Ishikawa (cell line): Measurements from ENCODE around the gene SLCO4A1.

Experiments used
- CEBPB ChIP-seq: IDR thresholded peaks from 2 replicates; pipeline ENCODE4 v1.6.1; 2012
- CREB1 ChIP-seq: IDR thresholded peaks from 2 replicates; pipeline ENCODE4 v1.6.1; 2012; ENCODE audit warnings: low read depth
- EGR1 ChIP-seq: IDR thresholded peaks from 2 replicates; pipeline ENCODE4 v1.6.1; 2012
- EP300 ChIP-seq: IDR thresholded peaks from 2 replicates; pipeline ENCODE4 v1.6.1; 2012; ENCODE audit warnings: borderline replicate concordance
- FOXM1 ChIP-seq: IDR thresholded peaks from 2 replicates; pipeline ENCODE4 v1.6.1; 2012; ENCODE audit warnings: low read depth, borderline replicate concordance
- NFIC ChIP-seq: IDR thresholded peaks from 2 replicates; pipeline ENCODE4 v1.6.1; 2012
- RAD21 ChIP-seq: IDR thresholded peaks from 2 replicates; pipeline ENCODE4 v1.6.1; 2012; ENCODE audit warnings: low read depth
- TAF1 ChIP-seq: IDR thresholded peaks from 2 replicates; pipeline ENCODE4 v1.6.1; 2012; ENCODE audit warnings: low read depth, mild to moderate bottlenecking
- TCF12 ChIP-seq: IDR thresholded peaks from 2 replicates; pipeline ENCODE4 v1.6.1; 2012; ENCODE audit warnings: low read depth
- TEAD4 ChIP-seq: IDR thresholded peaks from 2 replicates; pipeline ENCODE4 v1.6.1; 2012
- YY1 ChIP-seq: IDR thresholded peaks from 2 replicates; pipeline ENCODE4 v1.6.1; 2012; ENCODE audit warnings: low read depth
- ZBTB7A ChIP-seq: IDR thresholded peaks from 2 replicates; pipeline ENCODE4 v1.6.1; 2012; ENCODE audit warnings: low read depth
- TF ChIP-seq, protein P1 (sequence below): IDR thresholded peaks from 2 replicates; pipeline ENCODE4 v1.6.1; 2012
- TF ChIP-seq, protein P2 (sequence below): IDR thresholded peaks from 2 replicates; pipeline ENCODE4 v1.6.1; 2012; ENCODE audit warnings: low read depth, mild to moderate bottlenecking
- TF ChIP-seq, protein P3 (sequence below): IDR thresholded peaks from 2 replicates; pipeline ENCODE4 v1.6.1; 2012

SLCO4A1 gene

DNA sequence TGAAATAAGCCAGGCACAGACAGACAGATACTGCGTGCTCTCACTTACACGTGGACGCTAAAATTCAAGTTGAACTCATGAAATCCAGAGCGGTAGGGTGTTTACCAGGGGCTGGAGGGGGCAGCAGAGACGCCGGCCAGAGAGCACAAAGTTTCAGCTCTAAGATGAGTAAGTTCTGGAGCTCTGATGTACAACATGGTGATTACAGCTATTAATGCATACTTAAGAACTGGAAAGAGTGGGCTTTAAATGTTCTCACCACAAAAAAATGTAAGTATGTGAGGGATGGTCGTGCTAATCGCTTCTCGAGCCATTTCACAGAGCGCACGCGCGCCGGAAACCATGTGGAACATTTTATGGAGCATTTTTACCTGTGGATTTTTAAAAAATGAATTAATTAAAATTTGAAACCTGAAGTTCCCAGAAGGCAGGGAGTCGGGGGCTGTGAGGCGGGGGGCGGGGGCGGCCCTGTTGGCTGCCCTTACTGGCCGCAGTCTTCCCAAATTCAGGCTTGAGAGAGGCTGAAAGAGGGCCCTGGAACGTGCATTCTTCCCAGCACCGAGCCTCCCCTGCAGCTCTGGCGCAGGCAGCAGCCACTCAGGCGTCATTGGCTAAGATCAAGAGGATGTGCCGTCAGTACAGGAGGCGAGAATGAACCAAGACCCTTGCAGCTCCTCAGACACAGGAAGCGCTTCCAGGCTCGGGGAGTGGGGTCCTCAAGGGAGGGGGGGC is 8.5 kb upstream of the SLCO4A1 start:
- TF ChIP-seq FOXM1 (no peak), EP300 (no peak), TEAD4 (no peak), EGR1 (no peak), TAF1 (no peak), ZBTB7A (no peak)
- TF ChIP-seq, protein P1, sequence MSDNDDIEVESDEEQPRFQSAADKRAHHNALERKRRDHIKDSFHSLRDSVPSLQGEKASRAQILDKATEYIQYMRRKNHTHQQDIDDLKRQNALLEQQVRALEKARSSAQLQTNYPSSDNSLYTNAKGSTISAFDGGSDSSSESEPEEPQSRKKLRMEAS, result no peak

DNA sequence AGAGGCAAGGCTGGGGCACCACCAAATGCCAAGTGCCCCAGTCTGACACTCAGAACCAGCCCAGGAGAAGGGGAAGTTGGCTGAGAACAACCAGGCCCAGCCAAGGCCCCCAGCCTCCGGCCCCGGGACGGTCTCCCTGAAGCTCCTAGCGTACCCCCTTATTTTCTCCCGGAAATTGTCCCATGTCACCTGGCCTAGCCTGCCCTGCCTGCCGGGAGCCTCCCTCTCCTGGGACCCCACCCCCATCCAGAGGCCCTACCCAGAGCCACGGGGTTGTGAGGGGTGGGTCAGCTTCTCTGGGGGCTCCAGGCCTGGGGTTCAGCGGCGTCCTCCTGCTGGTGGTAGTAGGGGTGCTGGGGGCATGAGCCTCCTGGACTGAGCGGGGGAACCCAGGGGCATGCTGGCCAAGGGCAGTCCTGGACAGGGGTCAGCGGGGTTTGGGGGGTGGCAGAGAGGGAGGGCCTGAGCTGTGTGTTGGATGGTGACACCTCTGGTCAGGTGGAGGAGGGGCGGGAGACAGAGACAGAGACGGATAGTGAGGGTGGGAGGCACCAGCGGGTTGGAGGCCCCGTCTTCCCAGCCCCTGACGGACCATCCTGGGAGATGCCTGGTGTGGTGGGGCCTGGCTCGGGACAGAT is 7.9 kb upstream of the SLCO4A1 start:
- TF ChIP-seq, protein P2, sequence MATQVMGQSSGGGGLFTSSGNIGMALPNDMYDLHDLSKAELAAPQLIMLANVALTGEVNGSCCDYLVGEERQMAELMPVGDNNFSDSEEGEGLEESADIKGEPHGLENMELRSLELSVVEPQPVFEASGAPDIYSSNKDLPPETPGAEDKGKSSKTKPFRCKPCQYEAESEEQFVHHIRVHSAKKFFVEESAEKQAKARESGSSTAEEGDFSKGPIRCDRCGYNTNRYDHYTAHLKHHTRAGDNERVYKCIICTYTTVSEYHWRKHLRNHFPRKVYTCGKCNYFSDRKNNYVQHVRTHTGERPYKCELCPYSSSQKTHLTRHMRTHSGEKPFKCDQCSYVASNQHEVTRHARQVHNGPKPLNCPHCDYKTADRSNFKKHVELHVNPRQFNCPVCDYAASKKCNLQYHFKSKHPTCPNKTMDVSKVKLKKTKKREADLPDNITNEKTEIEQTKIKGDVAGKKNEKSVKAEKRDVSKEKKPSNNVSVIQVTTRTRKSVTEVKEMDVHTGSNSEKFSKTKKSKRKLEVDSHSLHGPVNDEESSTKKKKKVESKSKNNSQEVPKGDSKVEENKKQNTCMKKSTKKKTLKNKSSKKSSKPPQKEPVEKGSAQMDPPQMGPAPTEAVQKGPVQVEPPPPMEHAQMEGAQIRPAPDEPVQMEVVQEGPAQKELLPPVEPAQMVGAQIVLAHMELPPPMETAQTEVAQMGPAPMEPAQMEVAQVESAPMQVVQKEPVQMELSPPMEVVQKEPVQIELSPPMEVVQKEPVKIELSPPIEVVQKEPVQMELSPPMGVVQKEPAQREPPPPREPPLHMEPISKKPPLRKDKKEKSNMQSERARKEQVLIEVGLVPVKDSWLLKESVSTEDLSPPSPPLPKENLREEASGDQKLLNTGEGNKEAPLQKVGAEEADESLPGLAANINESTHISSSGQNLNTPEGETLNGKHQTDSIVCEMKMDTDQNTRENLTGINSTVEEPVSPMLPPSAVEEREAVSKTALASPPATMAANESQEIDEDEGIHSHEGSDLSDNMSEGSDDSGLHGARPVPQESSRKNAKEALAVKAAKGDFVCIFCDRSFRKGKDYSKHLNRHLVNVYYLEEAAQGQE, result no peak
- TF ChIP-seq TAF1 (no peak), ZBTB7A (no peak), EP300 (no peak), EGR1 (no peak), TEAD4 (no peak), FOXM1 (no peak), TCF12 (no peak), RAD21 (no peak)
- TF ChIP-seq, protein P1, result no peak
- TF ChIP-seq, protein P3, sequence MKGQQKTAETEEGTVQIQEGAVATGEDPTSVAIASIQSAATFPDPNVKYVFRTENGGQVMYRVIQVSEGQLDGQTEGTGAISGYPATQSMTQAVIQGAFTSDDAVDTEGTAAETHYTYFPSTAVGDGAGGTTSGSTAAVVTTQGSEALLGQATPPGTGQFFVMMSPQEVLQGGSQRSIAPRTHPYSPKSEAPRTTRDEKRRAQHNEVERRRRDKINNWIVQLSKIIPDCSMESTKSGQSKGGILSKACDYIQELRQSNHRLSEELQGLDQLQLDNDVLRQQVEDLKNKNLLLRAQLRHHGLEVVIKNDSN, result no peak

DNA sequence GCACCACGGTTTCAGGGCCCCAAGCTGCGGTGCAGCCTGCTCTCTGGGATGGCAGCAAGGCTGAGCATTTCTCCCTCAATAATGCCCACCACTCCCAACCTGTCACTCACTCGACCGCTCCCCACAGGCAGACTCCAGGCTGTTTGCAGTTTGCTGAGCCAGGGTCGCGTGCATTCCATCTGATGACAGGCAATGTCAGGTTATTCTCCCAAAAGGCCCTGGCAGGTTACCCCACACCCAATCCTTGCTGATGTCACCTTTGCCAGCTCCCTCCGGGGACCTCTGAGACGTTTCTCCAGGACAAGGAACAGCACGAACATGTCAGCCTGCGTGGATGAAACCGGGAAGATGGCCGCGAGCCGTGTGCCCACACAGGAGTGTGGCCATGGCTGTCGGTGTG is 7.1 kb upstream of the SLCO4A1 start:
- TF ChIP-seq, protein P2, result no peak
- no peak for TF ChIP-seq NFIC
- no peak for TF ChIP-seq ZBTB7A
- TF ChIP-seq YY1, result no peak

DNA sequence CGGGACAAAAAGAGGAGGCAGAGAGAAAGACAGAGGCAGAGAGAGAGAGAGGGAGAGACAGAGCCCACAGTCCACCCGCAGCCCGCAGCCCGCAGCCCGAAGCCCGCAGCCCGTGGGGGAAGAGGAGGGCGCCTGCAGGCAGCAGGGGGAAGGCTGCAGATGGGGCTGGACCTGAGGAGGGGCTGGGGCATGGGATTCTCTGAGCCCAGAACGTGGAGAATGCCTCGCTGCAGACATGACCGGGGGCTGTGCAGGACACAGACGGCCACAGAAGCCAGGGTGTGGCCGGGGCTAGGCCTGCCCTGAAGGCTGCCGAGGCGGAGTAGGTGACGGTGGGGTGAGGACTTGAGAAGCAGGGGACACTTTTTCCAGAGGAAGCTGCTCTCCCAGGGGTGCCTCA is 6.5 kb upstream of the SLCO4A1 start:
- no peak for TF ChIP-seq EGR1
- no peak for TF ChIP-seq RAD21
- no peak for TF ChIP-seq ZBTB7A
- TF ChIP-seq, protein P2, result no peak
- TF ChIP-seq, protein P3, result no peak
- TF ChIP-seq TCF12, result no peak
- TF ChIP-seq TAF1, result no peak
- no peak for TF ChIP-seq TEAD4
- no peak for TF ChIP-seq FOXM1
- no peak for TF ChIP-seq CREB1

DNA sequence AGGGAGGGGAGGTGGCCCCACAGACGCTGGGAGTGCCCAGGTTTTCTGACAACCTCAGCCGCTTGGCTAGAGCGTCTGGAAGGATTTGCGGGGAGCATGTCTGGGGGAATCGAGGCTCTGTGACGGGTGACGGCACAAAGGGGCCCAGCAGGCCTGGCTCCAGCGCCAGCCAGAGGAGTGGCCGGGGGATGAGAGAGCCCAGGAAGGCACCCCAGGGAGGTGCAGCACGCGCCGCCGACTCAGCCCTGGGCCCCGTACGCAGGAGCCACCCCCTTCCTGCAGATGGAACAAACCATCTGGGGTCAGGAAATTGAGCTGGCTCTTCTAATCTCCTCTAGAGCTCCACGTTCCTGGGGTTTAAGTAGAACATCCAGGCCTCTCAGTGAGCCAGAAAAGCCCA is 5.9 kb upstream of the SLCO4A1 start:
- no peak for TF ChIP-seq NFIC
- no peak for TF ChIP-seq FOXM1
- no peak for TF ChIP-seq TEAD4
- TF ChIP-seq TCF12, result no peak
- TF ChIP-seq RAD21, result no peak
- no peak for TF ChIP-seq EGR1
- TF ChIP-seq, protein P3, result no peak
- TF ChIP-seq TAF1, result no peak
- TF ChIP-seq, protein P1, result no peak
- TF ChIP-seq YY1, result no peak
- no peak for TF ChIP-seq ZBTB7A
- TF ChIP-seq CREB1, result no peak
- TF ChIP-seq, protein P2, result no peak
- no peak for TF ChIP-seq CEBPB
